ENCODE data around the gene CFAP97.
A peak's percentile ranks its signal among the peaks of the same experiment; 100 is the strongest.

The CFAP97 gene

DNA sequence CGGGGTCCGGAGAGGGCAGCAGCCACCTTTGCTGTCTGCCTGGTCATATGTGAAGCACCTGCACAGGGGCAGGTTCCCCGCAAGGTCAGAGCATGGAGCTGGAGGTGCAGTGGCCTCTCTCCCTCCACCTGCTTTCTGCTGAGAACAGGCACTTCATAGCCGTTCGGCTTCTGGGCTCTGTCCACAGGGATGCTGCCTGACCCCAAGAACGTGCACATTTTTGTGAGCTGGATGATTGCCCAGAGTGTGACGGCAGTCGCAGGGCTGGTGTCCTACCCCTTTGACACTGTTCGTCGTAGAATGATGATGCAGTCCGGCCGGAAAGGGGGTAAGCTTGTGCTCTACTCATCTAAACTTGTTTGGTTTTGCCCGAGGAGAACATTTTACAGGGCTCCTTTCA lies 58.2 kb downstream of the CFAP97 start:
- TF ChIP-seq, protein P1, sequence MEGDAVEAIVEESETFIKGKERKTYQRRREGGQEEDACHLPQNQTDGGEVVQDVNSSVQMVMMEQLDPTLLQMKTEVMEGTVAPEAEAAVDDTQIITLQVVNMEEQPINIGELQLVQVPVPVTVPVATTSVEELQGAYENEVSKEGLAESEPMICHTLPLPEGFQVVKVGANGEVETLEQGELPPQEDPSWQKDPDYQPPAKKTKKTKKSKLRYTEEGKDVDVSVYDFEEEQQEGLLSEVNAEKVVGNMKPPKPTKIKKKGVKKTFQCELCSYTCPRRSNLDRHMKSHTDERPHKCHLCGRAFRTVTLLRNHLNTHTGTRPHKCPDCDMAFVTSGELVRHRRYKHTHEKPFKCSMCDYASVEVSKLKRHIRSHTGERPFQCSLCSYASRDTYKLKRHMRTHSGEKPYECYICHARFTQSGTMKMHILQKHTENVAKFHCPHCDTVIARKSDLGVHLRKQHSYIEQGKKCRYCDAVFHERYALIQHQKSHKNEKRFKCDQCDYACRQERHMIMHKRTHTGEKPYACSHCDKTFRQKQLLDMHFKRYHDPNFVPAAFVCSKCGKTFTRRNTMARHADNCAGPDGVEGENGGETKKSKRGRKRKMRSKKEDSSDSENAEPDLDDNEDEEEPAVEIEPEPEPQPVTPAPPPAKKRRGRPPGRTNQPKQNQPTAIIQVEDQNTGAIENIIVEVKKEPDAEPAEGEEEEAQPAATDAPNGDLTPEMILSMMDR (IDR thresholded peaks at IDR 0.05; ENCODE audit: borderline replicate concordance, insufficient read depth, low read depth, low read length), result no peak
- H3K4me3 ChIP-seq (ENCODE audit: low read depth, low read length), result no peak overlapping the region

DNA sequence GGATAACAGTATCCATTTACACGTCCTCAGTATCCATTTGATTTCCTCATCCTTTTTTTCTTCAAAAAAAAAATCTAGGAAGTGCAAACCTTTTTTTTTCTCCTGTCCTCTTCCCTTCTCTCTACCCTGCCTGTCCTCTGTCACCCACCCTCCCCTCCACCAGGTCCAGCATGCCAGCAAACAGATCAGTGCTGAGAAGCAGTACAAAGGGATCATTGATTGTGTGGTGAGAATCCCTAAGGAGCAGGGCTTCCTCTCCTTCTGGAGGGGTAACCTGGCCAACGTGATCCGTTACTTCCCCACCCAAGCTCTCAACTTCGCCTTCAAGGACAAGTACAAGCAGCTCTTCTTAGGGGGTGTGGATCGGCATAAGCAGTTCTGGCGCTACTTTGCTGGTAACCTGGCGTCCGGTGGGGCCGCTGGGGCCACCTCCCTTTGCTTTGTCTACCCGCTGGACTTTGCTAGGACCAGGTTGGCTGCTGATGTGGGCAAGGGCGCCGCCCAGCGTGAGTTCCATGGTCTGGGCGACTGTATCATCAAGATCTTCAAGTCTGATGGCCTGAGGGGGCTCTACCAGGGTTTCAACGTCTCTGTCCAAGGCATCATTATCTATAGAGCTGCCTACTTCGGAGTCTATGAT lies 59.1 kb downstream of the CFAP97 start:
- no peak overlapping the region for H3K4me3 ChIP-seq (ENCODE audit: low read depth, low read length)

DNA sequence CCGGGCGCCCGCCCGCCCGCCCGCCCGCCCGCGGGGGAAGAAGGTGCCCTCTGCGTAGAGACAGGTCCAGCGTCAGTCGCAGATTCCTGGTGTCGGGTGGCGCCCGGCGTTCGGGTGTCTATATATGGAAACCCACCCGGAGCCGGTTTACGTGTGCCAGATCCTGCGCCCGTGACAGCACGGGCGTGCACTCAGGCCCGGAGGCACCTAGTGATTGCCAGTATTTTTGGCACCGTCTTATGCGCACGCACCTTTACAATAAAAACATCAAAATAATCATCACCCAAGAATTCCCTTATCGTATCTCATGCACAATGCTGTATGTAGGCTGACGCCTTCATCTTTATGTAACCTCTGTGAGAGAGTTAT lies 60.2 kb downstream of the CFAP97 start:
- TF ChIP-seq, protein P1 (IDR thresholded peaks at IDR 0.05; ENCODE audit: borderline replicate concordance, insufficient read depth, low read depth, low read length), result no peak

More for the DNA sequence above, 59.1 kb downstream of the CFAP97 start:
- TF ChIP-seq, protein P1 (IDR thresholded peaks at IDR 0.05; ENCODE audit: borderline replicate concordance, insufficient read depth, low read depth, low read length), result no peak

DNA sequence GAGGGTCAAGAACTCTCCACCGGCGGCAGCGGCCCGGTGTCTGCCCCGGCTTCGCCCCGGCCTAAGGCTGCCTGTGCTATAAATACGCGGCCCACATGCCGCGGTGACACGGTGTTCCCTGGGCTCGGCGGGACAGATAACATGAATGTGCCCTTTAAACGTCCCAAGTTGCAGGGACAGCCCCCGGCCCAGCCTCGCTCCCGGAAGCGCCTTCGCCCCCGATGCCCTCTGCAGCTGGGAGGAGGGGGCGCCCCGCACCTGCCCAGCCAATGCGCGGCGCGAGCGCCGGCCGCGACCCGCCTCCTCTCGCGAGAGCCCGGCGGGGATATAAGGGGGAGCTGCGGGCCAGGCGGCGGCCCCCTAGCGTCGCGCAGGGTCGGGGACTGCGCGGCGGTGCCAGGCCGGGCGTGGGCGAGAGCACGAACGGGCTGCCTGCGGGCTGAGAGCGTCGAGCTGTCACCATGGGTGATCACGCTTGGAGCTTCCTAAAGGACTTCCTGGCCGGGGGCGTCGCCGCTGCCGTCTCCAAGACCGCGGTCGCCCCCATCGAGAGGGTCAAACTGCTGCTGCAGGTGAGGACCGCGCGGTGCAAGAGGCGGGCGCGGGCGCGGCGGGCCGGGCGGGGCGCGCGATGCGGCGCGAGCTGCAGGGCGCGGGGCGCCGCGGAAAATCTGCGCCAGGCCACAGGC lies 60.7 kb downstream of the CFAP97 start, which contains the start of gene SLC25A4:
Gene SLC25A4 (plus strand): TSS at position 355 of the 689 bp plus-strand sequence. CDS start 107 bp downstream, at position 462.
- TF ChIP-seq, protein P1 (IDR thresholded peaks at IDR 0.05; ENCODE audit: borderline replicate concordance, insufficient read depth, low read depth, low read length), result peak; percentile 71
- H3K4me3 ChIP-seq (ENCODE audit: low read depth, low read length), result peak within 1 kb of the TSS; percentile 89

More for the DNA sequence above, 60.2 kb downstream of the CFAP97 start:
- H3K4me3 ChIP-seq (ENCODE audit: low read depth, low read length), result peak overlapping the region; percentile 89

DNA sequence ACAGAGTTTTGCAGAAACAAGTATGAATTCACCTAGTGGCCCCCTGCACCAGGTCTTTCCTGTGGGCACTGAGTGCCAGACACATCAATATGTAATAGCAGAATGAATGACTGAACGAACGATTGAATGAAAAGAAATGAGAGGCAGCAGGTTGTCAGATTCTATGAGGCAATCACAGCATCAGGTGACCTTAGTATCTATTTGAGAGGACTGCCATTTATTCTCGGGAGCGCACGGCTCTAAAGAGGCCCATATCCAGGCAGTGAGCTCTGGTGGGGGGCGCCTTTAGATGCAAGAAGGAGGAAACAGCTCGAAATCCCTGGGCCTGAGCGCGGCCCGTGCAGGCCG lies 61.3 kb downstream of the CFAP97 start:
- H3K4me3 ChIP-seq (ENCODE audit: low read depth, low read length), result peak overlapping the region; percentile 89

DNA sequence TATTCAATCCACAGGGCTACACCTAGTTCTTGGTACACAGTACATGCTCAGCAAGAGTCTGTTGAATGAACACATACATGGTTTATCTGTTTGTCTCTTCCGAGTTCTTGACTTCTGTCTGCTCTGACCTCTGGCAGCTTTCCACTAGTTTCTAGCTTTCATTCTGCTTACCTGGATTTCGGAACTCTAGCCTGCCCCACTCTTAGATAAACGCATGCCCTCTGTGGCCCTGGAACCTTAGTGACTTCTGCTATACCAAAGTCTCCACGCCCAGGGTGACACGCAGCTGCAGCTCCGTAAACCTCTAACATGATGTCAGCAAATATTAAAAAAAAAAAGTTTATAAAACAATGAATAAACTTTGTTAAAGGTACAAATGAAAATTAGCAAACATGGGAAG lies 62.0 kb downstream of the CFAP97 start:
- TF ChIP-seq, protein P1 (IDR thresholded peaks at IDR 0.05; ENCODE audit: borderline replicate concordance, insufficient read depth, low read depth, low read length), result no peak
- H3K4me3 ChIP-seq (ENCODE audit: low read depth, low read length), result no peak overlapping the region

More for the DNA sequence above, 61.3 kb downstream of the CFAP97 start:
- TF ChIP-seq, protein P1 (IDR thresholded peaks at IDR 0.05; ENCODE audit: borderline replicate concordance, insufficient read depth, low read depth, low read length), result no peak

DNA sequence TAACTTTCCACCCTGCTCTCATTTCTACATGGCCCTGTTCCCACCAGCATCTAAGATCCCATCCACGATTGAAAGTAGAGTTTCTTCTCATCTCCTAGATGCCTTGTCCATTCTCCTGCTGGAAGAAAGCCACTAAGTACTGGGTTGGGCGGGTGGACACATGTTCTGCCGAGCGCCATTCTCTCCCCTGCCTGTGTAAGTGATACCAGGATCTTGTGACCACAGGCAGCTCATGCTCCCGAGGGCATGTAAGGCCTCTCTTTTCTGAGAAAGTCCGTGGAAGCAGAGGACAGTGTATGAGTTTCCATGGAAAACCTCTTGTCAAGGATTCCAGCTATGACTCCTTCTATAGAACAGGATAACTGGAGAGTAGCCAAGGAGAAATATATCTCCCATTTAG lies 64.1 kb downstream of the CFAP97 start:
- no peak overlapping the region for H3K4me3 ChIP-seq (ENCODE audit: low read depth, low read length)
- TF ChIP-seq, protein P1 (IDR thresholded peaks at IDR 0.05; ENCODE audit: borderline replicate concordance, insufficient read depth, low read depth, low read length), result no peak

Measured in GM12875 (cell line).